OCI-M2 (cell line): Measurements from ENCODE around the gene HACE1.
"Not testable (repeated sequence)": the region's sequence is repeated elsewhere in the genome, so short reads cannot be mapped to it uniquely, and the experiment has no call there.

Source experiments
- DNase-seq: peaks from one replicate; lab custom pipeline; 2025; ENCODE audit not compliant: unreplicated experiment; lab: John Stamatoyannopoulos, UW

HACE1 gene

DNA sequence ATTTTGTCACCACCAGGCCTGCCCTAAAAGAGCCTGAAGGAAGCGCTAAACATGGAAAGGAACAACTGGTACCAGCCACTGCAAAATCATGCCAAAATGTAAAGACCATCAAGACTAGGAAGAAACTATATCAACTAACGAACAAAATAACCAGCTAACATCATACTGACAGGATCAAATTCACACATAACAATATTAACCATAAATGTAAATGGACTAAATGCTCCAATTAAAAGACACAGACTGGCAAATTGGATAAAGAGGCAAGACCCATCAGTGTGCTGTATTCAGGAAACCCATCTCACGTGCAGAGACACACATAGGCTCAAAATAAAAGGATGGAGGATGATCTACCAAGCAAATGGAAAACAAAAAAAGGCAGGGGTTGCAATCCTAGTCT, 120.6 kb downstream of the HACE1 start:
- not testable (repeated sequence) for DNase-seq

DNA sequence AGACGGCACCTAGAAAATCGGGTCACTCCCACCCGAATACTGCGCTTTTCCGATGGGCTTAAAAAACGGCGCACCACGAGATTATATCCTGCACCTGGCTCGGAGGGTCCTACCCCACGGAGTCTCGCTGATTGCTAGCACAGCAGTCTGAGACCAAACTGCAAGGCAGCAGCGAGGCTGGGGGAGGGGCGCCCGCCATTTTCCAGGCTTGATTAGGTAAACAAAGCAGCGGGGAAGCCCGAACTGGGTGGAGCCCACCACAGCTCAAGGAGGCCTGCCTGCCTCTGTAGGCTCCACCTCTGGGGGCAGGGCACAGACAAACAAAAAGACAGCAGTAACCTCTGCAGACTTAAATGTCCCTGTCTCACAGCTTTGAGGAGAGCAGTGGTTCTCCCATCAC, 122.2 kb downstream of the HACE1 start:
- DNase-seq: not testable (repeated sequence)

DNA sequence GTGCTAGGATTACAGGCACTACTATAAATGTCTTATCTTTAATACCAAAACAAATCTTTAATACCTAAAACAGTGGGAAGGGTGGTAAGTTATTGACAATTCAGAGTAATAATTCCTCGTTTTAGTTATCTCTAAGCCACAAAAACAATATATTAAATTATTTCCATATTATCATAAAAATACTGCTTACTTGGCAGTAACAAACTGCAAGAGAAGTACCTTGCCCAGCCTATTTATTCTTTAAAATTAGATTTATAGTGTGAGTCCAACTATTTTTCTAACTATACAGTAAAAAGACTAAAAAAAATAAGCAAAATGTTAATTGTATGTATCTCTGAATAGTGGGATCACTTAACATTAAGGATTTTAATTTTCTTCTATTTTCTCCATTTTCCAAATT, 123.2 kb downstream of the HACE1 start:
- no peak for DNase-seq

DNA sequence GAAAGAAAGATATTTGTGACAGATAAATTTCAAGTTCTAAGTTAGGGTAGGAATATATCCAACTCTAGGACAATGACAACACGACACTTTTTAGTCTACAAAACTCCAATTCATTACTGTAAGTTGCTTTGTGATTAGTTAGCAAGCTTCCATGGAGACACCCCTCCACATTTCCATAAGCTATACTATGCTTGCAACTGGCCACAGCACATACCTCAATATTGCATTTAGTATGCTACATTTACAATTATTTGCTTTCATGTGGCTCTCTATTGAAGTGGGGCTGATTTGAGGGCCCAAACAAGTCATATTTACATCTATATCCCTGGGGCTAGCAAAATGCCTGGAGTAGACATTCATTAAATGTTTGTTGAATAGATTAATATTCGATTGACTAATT, 129.3 kb downstream of the HACE1 start:
- no peak for DNase-seq

DNA sequence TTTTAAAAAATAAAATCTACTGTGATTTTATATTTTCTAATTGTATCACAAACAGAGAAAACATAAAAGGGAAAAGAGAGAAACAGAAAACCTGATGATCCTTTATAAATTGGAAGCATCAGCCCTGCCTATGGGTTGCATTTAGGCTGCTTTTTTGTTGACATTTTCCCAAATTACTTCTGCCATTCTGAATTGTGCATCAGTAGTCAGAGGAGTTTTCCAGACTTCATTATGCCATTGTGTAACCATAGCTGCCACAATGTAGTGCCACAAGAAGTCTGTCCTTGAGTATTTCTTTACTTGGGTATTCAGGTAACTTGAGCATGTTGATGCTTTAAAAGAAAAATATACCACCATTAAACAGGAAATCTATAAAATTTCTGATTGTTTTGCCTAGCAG, 130.3 kb downstream of the HACE1 start:
- no peak for DNase-seq

DNA sequence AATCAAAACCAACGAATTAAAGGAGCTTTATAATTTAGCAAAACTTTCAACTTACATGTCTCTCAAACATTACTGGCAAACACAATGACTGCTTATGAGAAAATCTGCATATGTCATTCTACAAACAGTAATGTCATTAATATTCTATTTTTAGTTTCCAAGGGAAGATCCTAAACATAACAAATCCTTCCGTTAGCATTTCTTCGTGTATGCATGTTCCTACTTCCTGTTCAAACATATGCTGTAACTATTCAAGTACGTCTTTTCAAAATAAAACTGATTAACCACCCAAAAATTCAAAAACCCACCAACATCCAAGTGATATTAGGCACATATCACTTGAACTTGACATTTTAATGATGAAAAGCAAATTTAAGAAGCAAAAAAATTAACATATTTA, 131.3 kb downstream of the HACE1 start:
- no peak for DNase-seq

DNA sequence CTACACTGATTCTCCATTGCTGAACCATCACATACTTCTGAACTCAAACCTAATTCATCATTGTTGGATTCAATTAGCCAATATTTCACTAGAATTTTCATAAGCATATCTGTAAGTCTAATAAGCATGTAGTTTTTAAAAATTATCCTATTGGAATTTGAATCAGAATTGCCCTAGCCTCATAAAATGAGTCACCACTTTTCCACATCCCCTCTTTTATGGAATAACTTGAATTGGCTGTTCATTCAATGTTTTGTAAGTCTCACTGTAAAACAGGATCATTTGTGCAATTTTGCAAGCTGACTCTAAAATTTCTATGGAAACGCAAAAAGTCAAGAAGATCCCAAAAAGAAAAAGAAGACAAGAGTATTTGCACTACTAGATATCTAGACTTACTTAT, 141.0 kb downstream of the HACE1 start:
- DNase-seq: no peak

DNA sequence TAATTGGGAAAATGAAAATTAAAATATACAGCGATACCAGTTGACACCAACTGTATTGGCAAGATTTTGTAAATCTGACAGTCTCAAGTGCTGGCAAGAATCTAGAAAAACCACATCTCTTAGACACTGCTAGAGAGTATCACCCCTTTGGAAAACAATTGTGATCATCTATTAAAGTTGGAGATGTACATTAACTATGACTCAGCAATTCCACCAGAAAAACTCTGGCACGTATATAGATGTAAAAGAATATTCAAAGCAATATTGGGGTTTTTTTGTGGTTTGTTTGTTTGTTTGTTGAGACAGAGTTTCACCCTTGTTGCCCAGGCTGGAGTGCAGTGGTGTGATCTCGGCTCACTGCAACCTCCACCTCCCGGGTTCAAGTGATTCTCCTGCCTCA, 142.9 kb downstream of the HACE1 start:
- no peak for DNase-seq

DNA sequence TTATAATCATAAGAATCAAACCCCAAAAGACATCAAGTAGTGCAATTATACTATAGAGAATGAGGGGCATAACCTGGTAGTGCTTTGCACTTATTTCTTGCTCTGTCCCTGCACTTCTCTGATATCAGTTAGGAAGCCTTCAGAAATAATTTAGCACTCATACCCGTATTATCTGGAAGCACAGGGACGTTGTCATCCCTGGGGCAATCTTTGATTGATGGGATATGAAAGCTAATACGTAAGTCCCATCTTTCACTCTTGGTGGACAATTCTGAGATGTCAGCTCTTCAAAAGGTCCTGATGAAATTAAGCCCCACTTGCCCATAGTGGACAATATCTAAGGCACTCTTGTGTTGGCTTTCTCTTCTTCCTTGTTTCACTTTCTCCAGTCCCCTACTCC, 144.9 kb downstream of the HACE1 start:
- no peak for DNase-seq

DNA sequence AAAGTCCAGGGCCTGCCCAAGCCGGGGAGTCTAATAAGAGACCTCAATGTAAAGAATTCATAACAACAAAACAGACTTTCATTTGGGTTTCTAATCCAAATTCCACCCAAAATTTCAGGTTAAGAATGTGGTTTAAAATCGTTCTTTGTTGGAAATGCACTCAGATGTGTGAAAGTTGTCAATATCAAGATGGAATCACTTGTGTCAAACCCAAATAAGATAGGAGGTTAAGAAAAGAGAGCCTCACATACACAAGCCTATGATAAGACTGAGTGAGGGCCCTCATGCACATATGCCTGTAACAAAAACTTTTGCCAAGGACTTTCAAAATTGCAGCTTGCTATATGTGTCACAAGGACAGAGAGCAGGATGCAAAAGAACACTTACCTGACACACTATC, 145.7 kb downstream of the HACE1 start:
- DNase-seq: no peak

DNA sequence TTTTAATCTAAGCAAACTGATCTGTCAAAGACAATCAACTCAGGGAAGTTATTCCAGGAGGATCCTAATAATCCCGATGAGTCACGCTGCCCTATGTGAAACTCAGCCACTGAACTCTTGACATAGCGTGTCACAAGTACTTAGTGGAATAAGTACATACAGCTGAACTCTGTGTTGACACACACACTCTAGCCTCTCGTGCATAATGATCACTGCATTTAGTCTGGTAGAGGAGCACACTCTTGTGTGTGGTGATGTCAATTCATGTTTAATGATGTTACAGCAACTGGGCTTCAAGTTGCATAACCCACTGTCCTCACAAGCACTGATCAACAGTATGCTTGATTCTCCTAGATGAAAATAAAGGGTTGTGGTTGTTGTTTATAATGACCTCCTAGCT, 148.3 kb downstream of the HACE1 start:
- no peak for DNase-seq

DNA sequence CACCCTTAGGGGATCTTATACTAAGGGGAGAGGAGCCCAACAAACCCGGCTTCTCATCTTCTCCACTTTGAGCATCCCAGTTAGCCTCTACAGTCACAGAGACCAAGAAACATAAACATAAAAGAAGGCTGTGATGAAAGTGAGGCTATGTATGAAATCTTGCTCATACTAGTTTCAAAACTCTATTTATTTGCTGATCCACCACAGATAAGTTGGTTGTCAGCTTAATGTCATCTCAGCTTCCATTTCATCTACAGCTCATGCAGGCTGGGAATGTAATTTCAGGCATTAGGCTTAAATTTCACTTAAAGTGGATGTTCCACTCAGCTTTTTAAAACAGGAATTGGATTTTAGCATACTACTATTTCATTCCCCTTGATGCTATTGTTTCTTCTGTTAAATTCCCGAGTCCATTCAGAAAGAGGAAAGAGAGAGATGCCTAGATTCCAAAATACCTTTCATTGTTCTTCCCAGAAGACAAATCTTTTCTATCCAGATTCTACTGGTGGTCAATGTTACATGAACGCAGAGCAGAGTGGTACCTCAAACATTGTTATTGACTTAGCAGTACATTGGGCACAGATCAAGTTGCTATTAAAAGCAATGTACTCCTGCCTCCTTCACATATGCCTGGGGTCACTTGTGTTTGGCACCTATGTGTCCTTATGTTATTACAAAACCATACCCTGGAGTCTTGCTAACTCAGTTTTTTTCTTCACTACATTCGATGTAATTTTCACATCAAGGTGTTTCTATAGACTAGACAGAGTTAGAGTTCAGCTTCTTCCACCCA, 149.0 kb downstream of the HACE1 start:
- no peak for DNase-seq

DNA sequence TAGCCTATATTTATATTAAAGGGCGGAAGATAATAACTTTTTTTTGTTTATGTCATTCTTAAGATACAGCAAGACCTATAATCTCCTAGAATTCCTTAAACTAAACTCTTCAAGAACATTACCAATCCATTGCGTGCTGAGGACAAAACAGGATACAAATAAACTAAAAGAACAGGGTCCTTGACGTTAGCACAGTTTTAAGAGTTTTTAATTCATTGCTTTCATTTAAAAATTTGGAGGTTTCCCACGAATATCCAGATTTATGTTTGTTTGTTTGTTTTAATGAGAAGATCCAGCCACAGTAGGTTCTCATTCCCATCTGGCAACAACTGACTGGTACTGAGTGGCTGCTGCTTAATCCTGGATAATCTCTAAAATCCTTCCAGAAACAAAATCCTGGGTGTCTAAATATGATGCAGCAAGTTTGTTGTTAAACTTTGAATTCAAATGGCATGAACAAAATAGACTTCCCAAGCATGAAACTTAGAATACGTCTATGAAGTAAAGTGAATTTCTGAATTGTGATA, 153.7 kb downstream of the HACE1 start:
- no peak for DNase-seq

DNA sequence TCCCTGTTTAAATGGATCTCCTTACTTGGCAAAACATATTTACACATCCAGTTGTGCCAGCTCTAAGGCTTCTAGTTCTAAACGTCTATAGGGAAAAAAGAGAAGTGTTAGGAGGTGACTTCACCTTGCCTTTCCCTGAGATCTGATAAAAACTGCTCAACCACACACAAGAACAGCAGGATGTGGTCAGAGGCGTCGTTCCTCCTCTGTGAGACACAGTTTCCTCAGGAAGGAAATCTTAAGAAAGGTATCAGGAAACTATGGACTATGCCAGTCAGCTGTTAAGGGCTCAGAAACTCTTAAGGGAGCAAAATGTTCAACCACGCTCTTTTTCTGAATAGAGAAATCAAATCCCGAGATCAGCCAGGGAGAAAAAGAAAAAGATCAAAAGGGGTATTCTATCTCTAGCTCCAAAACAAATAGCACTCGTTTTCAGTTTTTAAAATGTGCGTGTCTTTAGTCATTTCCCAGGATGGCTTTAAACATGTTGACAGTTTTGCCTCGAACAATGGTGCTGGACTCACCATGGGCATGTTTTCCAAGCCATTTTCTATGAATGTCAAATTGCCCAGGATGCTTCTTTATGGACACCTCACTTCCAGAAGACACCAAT, 154.5 kb downstream of the HACE1 start:
- no peak for DNase-seq

DNA sequence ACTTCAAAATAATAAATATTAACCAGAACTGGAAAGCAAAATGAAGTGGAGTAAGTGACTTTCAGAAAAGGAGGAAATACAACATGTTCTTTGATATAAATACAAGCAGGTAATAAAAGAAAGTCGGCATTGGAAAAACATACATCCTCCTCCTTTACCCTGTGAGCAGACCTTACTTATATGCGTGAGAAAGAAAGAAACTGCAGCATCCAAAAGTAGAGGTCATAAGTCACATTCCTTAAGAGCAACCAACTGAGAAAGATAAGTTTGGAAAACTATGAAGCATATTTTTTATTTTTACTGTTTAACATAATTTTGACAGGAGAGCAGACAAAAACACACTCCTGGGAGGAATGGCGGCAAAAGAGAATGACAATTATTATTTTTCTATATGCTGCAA, 155.5 kb downstream of the HACE1 start:
- no peak for DNase-seq

DNA sequence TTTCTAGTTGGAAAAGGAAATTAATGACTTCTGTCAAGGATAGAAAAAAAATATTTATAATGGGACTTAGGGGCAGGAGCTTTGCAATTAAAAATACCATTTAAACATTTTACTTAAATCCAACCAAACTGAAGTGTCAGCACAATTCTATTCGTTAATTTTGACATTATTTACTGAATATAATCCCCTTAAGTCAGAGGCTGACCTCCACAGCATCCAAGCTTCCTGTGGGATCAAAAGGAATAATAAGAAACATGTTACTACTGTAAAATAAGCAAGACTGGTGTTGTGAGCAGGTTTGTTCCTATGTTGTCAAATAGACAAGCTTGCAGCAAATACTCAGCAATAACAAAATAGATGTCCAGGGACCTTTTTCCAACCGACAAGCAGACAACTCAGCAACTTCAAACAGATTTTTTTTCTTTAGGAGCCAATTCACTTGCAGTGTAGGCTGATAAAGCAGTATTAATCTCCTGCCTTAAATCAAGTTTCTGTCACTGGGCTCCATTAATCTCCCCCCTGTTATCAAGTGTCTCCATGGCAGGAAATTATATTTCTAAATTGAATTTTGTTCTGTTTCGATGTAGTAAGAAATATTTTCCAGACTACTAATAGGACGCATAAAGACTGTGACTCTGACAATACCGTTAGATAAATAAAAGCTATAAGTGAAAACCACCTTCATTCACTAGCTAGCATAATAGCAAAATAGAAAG, 157.4 kb downstream of the HACE1 start:
- DNase-seq: no peak

DNA sequence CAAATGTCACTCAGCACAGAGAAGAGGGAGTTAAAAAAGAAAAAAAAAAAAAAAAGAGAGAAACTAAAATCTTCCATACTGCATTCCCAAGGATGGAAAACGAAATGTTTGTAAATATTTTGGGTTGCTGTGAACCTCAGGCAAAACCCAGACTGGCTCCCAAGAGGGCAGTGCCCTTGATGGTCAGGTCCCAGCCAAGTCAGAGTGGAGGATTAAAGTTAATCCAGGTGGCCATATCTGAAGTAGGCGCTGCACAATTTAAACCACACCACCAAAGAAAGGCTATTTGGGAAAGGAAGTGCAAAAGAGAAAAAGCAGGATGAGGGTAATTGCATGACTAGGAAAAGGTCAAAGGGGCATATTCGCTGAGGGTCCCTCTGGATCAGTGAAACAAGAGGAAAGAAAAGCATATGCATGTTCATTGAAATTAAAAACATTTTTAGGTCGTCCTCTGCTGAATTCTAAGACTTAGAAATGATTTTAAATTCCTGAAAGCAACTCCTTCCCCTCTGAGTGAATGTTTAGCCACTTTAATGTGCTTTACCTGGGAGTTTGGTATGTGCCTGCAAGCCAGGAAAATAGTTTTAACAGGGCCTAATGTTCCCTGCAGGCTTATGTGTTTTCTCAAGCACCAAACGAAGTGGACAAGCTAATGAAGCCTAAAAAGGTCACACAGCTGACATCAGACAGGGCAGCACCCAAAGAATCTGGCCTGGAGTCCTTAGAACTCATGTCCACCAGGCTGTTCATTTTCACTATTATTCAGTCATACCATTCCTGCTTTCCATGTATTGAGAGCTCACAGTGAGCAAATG, 159.1 kb downstream of the HACE1 start:
- DNase-seq: no peak

DNA sequence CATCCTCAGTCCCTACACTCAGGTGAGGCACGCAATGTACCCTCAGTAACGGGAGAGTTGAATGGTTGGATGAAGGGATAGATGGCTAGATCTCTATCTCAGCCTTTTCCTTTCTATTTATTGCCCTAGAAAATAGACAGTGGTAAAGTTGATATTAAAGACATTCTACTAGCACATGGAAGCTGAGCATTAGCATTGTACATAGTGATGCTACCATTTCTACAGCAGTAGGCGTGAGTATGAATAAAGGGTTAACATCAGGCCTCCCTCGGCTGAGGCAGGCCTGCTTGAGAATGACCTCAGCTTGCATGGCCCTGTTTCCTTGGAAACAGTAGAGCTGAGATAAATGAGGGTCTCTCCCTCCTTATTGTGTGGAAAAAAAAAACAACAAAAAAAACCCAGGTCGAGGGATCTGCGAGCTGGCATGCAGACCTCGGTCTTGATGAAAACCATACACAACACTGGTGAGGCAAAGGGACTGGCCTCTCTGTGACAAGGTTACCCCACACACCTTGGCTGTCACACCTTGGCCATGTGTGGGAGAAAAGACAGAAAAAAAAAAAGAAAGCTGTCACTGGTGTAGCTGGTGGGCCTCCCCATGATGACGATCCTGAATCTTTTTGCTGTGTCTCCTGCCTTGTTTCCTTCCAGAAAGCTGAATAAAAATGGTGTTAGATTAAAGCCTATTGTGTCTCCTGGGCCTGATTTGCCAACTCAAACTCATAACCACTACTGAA, 160.0 kb downstream of the HACE1 start:
- no peak for DNase-seq

DNA sequence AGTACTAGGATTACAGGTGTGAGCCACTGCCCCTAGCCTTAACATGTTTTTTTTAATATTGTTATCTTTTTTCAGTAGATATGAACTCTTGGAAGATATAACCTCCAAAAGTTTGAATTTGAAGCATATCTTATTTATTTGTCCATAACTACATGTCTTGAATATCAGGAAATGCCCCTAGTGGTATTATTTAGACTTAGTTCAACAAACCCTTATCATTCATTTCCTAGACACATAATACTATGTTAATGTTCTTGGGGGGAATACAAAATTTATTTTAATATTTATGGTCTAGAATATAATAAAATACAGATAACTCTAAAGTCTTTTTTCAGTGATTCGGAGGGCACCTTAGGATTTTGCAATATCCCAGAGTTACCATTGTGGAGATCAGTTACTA, 160.7 kb downstream of the HACE1 start:
- DNase-seq: no peak

DNA sequence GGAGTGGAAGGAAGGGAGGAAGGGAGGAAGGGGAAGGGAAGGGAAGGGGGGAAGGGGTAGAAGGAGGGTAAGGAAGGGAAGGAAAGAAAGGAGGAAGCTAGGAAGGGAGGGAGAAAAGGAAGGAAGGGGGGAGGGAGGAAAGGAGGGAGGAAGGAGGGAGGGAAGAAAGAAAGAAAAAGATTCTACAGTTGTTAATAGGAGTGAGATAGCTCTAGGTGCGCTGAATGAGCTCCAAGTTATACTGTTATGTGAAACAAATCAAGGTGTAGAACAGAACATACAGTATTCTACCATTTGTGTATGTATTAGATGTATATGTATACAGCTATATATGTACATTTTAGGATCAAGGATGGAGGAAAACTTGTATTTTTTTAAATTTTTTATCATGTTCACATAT, 167.7 kb downstream of the HACE1 start:
- DNase-seq: no peak
